Hematopoietic multipotent progenitor cell treated with erythropoietin and hydrocortisone succinate and interleukin-3 and kit ligand, for 6 days (in vitro differentiated cells): ENCODE measurements around the gene TMEM209.
"Not testable (repeated sequence)": the region's sequence is repeated elsewhere in the genome, so short reads cannot be mapped to it uniquely, and the experiment has no call there.

Experiments used
- DNase-seq: peaks from one replicate; pipeline ENCODE4 v3.0.0-alpha.2; 2015

Gene TMEM209

DNA sequence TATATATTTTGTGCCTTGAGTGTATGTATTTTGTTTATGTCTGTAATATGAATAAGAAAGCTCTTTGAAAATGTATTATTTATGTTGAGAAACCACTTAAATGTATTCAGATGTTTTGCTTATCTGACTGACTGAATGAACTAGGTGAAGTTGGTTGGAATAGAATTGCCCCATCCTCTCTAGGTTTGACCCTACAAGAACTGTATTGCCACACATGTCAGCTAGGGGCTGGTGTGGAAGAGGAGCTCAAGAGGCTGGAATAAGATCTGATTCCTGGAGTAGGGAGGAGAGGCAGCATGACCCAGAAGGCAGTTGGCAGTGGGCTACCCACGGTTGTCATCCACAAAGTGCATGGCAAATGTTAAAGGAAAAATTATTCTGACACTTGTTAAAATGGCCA, 11.5 kb upstream of the TMEM209 start:
- DNase-seq: no peak

DNA sequence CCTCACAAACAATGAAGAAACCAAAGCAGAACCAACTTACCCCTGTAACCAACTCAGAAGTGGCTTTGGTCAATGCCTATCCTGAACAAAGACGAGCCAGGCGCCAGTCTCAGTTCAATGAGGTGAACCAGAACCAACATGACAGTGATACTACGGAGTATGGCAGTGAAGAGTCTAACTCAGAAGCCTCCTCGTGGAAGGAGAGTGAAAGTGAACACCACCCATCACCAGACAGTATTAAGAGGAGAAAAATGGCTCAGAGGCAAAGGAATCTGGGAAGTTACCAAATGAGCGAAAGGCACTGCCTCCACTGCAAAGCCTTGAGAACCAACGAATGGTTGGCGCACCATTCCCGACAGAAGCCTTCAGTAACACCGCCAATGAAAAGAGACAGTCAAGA, 10.8 kb upstream of the TMEM209 start:
- no peak for DNase-seq

GRCh38 chr7:130213828-130214227, 8.6 kb upstream of the TMEM209 start:
- no peak for DNase-seq

GRCh38 chr7:130210181-130210935, 5.2 kb upstream of the TMEM209 start:
- DNase-seq: no peak

DNA sequence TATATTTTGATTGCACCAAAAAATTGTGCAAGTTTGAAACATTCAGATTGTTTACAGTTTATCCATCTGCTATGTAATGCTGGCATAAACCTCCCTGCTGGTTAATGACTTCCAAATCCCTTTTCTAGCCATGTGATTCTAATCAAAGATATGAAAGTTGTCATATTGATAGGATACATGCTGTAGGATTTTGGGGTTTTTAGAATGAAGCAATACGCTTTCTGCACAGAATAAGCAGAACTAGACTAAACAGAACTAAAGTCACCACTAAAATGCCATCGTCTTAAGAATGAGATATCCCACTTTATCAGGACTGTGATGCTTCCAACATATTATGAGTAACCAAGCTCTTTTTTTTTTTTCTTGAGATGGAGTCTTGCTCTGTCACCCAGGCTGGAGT, 3.3 kb upstream of the TMEM209 start:
- DNase-seq: no peak

DNA sequence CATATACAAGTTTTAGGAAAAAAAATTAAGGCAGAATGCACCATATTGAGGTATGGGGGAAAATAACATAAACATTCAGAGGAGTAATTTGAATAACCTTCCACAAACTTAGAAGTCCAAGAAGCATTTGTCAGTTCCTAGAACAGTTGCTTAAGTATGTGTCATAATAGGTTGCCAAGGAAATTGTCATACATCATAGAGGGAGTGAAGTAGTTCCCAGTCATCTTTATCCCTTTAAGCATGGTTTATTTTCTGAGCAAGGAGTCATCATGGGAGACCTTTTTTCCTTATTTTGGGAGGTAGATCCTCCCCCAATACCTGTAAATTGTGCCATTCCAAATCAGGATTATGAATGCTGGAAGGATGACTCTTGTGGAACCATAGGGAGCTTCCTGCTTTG, 2.4 kb upstream of the TMEM209 start, which contains the start of gene SSMEM1:
SSMEM1 (plus strand) TSS at position 219 of the 400 bp plus-strand sequence; CDS start at position 270, 51 bp downstream.
- peak; percentile 18 for DNase-seq

DNA sequence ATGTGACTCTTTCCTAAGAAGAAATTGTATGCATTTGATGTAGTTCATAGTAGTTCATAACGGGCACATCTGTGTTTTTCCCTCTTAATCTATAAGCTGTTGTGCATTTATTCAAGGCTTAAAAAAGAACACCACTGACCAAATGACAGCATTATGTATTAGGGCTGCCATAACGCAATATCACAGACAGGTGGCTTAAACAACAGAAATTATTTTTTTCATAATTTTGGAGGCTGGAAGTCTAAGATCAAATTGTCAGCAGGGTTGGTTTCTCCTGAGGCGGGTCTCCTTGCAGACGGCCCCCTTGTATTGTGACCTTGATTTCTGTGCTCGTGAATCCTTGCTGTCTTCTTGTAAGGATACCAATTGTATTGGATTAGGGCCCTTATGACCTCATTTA, 1.8 kb upstream of the TMEM209 start:
- DNase-seq: peak; percentile 39

- peak; percentile 45 for DNase-seq
These were observed 3.4 kb downstream of the TMEM209 start for GRCh38 chr7:130201796-130202195.

DNA sequence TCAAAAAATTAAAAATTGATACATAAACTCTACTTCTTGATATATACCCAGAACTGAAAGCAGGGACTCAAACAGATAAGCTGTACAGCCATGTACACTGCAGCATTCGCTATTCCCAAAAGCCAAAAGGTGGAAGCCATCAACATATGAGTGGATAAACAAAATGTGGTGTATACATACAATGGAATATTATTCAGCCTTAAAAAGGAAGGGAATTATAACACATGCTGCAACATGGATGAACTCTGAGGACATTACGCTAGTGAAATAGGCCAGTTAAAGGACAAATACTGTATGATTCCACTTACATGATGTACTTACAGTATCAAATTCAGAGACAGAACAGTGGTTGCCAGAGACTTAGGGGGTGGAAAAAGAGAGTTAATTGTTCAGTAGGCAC, 8.1 kb downstream of the TMEM209 start:
- no peak for DNase-seq

- no peak for DNase-seq
These were observed 8.7 kb downstream of the TMEM209 start for GRCh38 chr7:130196476-130196875.

- no peak for DNase-seq
These were observed 9.8 kb downstream of the TMEM209 start for GRCh38 chr7:130195396-130195795.

DNA sequence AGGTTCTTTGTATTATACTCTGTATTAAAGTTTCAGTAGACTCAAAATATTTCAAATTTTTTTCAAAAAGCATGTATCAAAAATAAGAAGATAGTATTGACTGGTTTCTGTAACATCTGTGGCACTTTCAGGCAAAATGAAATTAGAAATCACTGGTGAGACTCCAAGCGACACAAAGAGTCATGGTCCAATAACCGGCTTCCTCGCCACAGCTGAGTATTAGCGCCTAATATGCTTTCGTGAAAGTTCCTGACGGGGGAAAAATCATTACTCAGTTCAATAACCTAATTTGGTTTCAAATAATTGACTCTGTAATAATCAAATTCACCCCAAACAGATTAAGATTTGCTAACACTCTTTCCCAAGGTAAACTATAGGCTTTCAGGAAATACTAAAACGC, 13.4 kb downstream of the TMEM209 start:
- DNase-seq: no peak

DNA sequence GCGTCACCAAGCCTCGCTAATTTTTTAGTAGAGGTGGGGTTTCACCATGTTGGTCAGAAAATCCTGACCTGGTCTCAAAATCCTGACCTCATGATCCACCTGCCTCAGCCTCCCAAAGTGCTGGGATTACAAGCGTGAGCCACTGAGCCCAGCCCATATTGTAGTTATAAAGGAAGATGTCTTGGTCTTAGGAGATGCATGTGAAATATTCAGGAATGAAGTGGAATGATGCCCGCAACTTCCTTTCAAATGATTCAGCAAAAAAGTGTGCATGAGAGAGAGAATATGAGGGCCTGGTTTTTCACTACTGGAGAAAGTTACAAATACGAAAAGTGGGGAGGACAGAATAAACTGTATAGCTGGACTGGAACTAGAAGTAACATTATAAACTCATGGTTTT, 15.9 kb downstream of the TMEM209 start:
- DNase-seq: no peak

- DNase-seq: peak; percentile 32
These were observed 17.8 kb downstream of the TMEM209 start for GRCh38 chr7:130187360-130187759.

- not testable (repeated sequence) for DNase-seq
These were observed 20.9 kb downstream of the TMEM209 start for GRCh38 chr7:130184349-130184748.

DNA sequence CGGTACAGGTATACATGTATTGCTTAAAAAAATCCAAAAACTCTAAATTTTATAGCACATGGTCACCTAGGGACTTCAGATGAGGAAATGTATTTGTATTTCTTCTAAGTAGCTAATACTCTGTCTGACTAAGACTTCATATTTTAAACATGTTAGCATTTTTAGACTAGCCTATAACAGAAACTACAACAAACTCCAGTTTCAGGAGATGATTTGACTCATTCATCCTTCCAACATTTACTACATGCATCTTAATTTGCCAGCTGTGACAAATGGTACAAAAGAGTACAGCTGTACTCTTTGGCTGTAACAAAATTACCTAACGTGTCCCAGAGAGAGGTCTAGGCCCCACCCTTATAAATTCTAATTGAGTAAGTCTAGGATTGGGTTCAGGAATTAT, 22.2 kb downstream of the TMEM209 start:
- no peak for DNase-seq

- DNase-seq: no peak
These were observed 24.0 kb downstream of the TMEM209 start for GRCh38 chr7:130181263-130181605.

GRCh38 chr7:130180571-130181262, 24.5 kb downstream of the TMEM209 start:
- DNase-seq: no peak

GRCh38 chr7:130179631-130180030, 25.6 kb downstream of the TMEM209 start:
- DNase-seq: no peak

- DNase-seq: no peak
These were observed 27.0 kb downstream of the TMEM209 start for GRCh38 chr7:130178251-130178650.

GRCh38 chr7:130174237-130174959, 30.8 kb downstream of the TMEM209 start:
- no peak for DNase-seq

DNA sequence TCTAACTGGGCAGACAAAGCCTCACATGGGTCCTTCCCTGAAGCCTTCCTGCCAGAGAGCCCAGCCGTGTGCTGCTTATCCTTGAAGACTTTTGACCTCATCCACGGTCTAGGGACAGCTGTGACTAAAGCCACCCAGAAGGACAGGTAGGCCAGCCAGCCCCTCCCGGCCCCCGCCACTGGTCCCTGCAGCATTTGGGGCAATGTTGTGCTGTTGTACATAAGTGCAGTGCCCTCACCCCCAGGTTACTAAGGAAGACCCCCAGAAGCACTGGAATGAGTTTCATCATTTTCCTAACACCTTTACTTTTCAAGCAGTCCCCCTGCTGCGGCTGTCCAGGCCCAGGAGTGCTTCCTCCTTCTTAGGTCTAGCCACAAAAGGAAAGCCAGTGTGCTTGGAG, 43.0 kb downstream of the TMEM209 start:
- no peak for DNase-seq

DNA sequence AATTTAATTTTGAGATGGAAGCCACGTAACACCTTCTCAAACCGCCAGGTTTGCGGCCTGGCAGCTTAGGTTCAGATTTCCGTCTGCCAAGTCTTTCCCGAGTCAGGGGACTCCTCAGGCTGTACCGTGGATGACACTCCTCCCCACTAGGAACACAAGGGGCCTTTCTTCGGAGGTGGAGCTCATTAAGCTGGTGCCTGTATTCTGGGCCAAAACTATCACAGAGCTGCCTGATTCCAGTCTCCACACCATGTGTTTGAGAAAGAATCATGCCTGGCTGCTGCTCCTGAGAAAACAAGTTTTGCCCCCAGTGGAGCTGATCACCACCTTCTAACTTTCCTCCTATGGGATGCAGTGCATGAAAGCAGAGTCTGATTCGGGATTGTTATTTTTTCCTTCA, 44.8 kb downstream of the TMEM209 start:
- DNase-seq: no peak

DNA sequence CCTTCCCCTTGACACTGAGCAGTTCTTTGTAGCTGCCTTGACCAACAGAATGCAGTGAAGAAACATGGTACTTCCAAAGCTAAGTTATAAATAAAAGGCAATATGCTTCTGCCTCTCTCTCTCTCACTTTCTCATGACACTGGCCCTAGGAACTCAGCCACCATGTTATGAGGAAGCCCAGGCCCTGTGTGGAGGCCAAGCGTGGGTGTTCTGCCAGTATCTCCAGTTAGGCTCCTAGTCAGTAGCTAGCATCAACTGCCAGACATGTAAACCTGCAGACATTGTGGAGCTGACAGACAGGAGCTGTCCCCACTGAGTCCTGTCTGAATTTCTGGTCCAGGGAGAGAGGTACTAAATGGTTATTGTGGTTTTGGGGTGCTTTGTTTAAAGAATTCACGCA, 45.2 kb downstream of the TMEM209 start:
- DNase-seq: no peak
